ENCODE measurements around the gene CALCR.

DNA sequence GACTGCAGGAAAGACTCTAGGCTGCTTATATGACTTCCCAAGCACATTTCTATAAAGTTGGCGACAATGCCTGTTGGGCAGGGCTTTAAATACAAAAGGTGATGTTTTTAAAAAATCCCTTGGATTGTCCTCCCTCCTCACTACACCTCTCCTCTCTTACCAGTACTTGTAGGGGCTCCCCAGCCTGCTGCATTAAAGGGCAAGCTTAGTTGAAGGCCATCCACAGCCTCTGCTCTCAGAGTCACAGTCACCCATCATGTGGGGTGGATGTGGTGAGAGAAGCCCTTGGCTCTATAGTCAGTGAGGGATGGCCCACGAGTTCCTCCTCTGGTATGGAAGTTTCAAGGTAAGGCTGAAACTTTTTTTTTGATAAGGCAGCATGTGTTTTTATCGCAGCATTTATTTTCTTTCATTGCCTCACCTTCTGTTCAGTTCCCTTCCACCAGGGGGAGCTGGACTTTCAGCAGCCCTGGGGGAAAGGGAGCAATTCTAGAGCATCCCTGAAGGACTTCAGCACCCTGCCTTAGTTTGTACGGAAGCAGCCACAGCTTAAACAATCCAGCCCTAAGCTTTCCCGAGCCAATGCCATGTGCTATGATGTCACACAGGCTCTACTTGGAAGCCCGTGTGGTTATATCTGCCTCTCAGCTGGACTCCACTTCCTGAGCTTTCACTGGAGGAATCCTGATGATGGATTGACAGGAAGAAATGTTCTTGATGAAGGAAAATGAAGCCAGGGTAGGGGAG lies 131.9 kb downstream of the CALCR start:
- TF ChIP-seq, protein P1, sequence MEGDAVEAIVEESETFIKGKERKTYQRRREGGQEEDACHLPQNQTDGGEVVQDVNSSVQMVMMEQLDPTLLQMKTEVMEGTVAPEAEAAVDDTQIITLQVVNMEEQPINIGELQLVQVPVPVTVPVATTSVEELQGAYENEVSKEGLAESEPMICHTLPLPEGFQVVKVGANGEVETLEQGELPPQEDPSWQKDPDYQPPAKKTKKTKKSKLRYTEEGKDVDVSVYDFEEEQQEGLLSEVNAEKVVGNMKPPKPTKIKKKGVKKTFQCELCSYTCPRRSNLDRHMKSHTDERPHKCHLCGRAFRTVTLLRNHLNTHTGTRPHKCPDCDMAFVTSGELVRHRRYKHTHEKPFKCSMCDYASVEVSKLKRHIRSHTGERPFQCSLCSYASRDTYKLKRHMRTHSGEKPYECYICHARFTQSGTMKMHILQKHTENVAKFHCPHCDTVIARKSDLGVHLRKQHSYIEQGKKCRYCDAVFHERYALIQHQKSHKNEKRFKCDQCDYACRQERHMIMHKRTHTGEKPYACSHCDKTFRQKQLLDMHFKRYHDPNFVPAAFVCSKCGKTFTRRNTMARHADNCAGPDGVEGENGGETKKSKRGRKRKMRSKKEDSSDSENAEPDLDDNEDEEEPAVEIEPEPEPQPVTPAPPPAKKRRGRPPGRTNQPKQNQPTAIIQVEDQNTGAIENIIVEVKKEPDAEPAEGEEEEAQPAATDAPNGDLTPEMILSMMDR (tag by site-specific recombination; IDR thresholded peaks at IDR 0.05) = peak; percentile 58
- no peak for TF ChIP-seq MYNN (tag by site-specific recombination; IDR thresholded peaks at IDR 0.05; ENCODE audit: borderline replicate concordance)
- TF ChIP-seq ZNF580 (tag by site-specific recombination; IDR thresholded peaks at IDR 0.05) = no peak
- no peak for TF ChIP-seq GLIS1 (tag by site-specific recombination; IDR thresholded peaks at IDR 0.05)
- TF ChIP-seq ZNF776 (tag by site-specific recombination; IDR thresholded peaks at IDR 0.05; ENCODE audit: borderline replicate concordance) = no peak

Data from HEK293 (cell line).